Osteoblast (primary cell): ENCODE results near the gene GRM7. TPM values are rescaled to one million over a fixed set of nuclear protein-coding genes. Genes with fewer than 3 reads are reported as not detected.

Experiments
- DNase-seq: peaks from one replicate; pipeline ENCODE4 v3.0.0; 2011; ENCODE audit warnings: low spot score, mixed read lengths; ENCODE audit not compliant: insufficient read length; ENCODE audit errors: missing footprints
- H2AFZ ChIP-seq: 2 replicates; pipeline ENCODE4 v1.6.0; 2011; ENCODE audit warnings: mild to moderate bottlenecking, low read length
- H3K27ac ChIP-seq: 2 replicates; pipeline ENCODE4 v1.5.1; 2011; ENCODE audit warnings: mild to moderate bottlenecking, low read depth, low read length, moderate library complexity
- H3K27me3 ChIP-seq: 2 replicates; pipeline ENCODE4 v1.6.0; 2012; ENCODE audit warnings: mild to moderate bottlenecking, control low read depth, inconsistent platforms, low read length, moderate library complexity; ENCODE audit not compliant: insufficient read depth
- H3K36me3 ChIP-seq: 2 replicates; pipeline ENCODE4 v1.5.1; 2011; ENCODE audit warnings: mild to moderate bottlenecking, low read length, control low read depth, moderate library complexity; ENCODE audit not compliant: insufficient read depth
- H3K4me1 ChIP-seq: 2 replicates; pipeline ENCODE4 v1.5.1; 2011; ENCODE audit warnings: mild to moderate bottlenecking, low read length, control low read depth, moderate library complexity; ENCODE audit not compliant: insufficient read depth
- H3K4me2 ChIP-seq: 2 replicates; pipeline ENCODE4 v1.6.0; 2011; ENCODE audit warnings: mild to moderate bottlenecking, low read length; ENCODE audit not compliant: insufficient read depth
- H3K4me3 ChIP-seq: fragments of 200-600 bp; sonication (generic); 3 replicates; pipeline ENCODE4 v1.5.1; 2012; ENCODE audit warnings: mild to moderate bottlenecking, low read length, inconsistent platforms; ENCODE audit not compliant: insufficient read depth
- H3K79me2 ChIP-seq: 2 replicates; pipeline ENCODE4 v1.6.0; 2012; ENCODE audit warnings: mild to moderate bottlenecking, low read length, control low read depth, inconsistent platforms; ENCODE audit not compliant: insufficient read depth
- H3K9me3 ChIP-seq: 2 replicates; pipeline ENCODE4 v1.5.1; 2011; ENCODE audit warnings: low read depth, low read length, control low read depth
- H4K20me1 ChIP-seq: 2 replicates; pipeline ENCODE4 v1.6.0; 2012; ENCODE audit warnings: mild to moderate bottlenecking, low read length, control low read depth; ENCODE audit not compliant: insufficient read depth
- total RNA-seq: library from RNA; depleted of rRNA; stranded (reverse); fragments of >200 nt; gene quantifications from 2 replicates; pipeline ENCODE4 v1.2.3, GENCODE V29; 2012
- TF ChIP-seq, protein P1 (sequence below): IDR thresholded peaks from 2 replicates; pipeline ENCODE4 v1.5.1; 2011; ENCODE audit warnings: mild to moderate bottlenecking, low read depth, low read length, moderate library complexity; ENCODE audit errors: extremely low read depth

The GRM7 gene
- total RNA-seq, 1 donor, result not detected

GRCh38 chr3:7487763-7488162, 626.8 kb downstream of the GRM7 start:
- H3K36me3 ChIP-seq, result no peaks in the 10 kb centered on the region
- no peak for DNase-seq
- TF ChIP-seq, protein P1, sequence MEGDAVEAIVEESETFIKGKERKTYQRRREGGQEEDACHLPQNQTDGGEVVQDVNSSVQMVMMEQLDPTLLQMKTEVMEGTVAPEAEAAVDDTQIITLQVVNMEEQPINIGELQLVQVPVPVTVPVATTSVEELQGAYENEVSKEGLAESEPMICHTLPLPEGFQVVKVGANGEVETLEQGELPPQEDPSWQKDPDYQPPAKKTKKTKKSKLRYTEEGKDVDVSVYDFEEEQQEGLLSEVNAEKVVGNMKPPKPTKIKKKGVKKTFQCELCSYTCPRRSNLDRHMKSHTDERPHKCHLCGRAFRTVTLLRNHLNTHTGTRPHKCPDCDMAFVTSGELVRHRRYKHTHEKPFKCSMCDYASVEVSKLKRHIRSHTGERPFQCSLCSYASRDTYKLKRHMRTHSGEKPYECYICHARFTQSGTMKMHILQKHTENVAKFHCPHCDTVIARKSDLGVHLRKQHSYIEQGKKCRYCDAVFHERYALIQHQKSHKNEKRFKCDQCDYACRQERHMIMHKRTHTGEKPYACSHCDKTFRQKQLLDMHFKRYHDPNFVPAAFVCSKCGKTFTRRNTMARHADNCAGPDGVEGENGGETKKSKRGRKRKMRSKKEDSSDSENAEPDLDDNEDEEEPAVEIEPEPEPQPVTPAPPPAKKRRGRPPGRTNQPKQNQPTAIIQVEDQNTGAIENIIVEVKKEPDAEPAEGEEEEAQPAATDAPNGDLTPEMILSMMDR, result no peak
- no peaks in the 10 kb centered on the region for H3K4me1 ChIP-seq
- no peaks in the 10 kb centered on the region for H3K79me2 ChIP-seq
- no peaks in the 10 kb centered on the region for H4K20me1 ChIP-seq
- H3K4me2 ChIP-seq, result no peak overlapping the region
- H3K4me3 ChIP-seq, result no peak overlapping the region
- no peaks in the 10 kb centered on the region for H3K27me3 ChIP-seq
- no peaks in the 10 kb centered on the region for H3K9me3 ChIP-seq
- H3K27ac ChIP-seq, result no peak overlapping the region
- H2AFZ ChIP-seq, result no peak overlapping the region

DNA sequence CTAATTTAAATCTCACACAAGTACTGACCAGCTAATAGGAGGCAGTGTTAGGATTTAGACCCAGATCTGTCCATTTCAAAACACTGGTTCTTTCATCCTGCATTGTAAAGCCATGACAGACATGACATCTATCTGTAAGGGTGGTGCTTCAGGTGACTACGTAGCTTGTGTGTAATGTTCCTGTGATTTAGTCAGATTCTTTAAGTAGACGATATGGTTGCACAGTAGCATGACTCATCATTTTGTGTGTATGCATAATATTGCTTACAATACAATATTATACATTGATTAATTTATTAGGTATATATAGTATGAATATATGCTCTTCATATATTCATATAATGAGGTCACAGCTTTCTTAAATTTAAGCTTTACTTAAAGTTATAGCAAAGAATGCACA, 628.5 kb downstream of the GRM7 start:
- Histone ChIP-seq H3K4me3 (no peak overlapping the region), H3K9me3 (no peaks in the 10 kb centered on the region), H3K36me3 (no peaks in the 10 kb centered on the region)

GRCh38 chr3:7498715-7499114, 637.8 kb downstream of the GRM7 start:
- H3K4me1 ChIP-seq, result no peaks in the 10 kb centered on the region
- H3K4me3 ChIP-seq, result no peak overlapping the region
- TF ChIP-seq, protein P1, result no peak
- no peaks in the 10 kb centered on the region for H3K79me2 ChIP-seq
- H2AFZ ChIP-seq, result no peak overlapping the region
- H3K9me3 ChIP-seq, result no peaks in the 10 kb centered on the region
- H3K27me3 ChIP-seq, result no peaks in the 10 kb centered on the region
- no peaks in the 10 kb centered on the region for H3K36me3 ChIP-seq
- H3K4me2 ChIP-seq, result no peak overlapping the region
- H4K20me1 ChIP-seq, result no peaks in the 10 kb centered on the region
- no peak overlapping the region for H3K27ac ChIP-seq
- DNase-seq, result no peak

More for the DNA sequence above, 628.5 kb downstream of the GRM7 start:
- no peak for DNase-seq
- TF ChIP-seq, protein P1, result no peak
- Histone ChIP-seq H3K79me2 (no peaks in the 10 kb centered on the region), H3K4me1 (no peaks in the 10 kb centered on the region), H3K4me2 (no peak overlapping the region), H2AFZ (no peak overlapping the region), H3K27me3 (no peaks in the 10 kb centered on the region), H4K20me1 (no peaks in the 10 kb centered on the region), H3K27ac (no peak overlapping the region)

DNA sequence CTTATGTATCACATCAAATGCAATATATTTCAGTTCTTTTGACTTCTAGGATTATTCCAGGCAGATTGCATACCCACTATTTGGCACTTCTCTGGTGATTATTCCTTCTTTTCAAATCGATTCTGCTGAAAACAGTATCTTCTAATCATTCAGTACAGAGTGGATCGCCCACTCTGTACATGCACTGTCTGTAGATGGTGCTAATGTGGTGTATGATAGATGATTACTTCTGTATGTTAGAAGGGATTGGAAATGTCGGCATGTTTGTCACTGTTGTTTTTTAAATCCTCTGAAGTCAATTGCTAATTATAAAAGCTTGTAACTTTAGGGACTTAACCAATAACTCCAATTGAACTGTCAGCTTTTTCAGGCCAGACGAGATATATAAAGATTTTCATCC, 642.5 kb downstream of the GRM7 start:
- H2AFZ ChIP-seq, result no peak overlapping the region
- H3K9me3 ChIP-seq, result no peaks in the 10 kb centered on the region
- no peaks in the 10 kb centered on the region for H4K20me1 ChIP-seq
- H3K27ac ChIP-seq, result no peak overlapping the region
- H3K36me3 ChIP-seq, result no peaks in the 10 kb centered on the region
- no peaks in the 10 kb centered on the region for H3K79me2 ChIP-seq
- H3K27me3 ChIP-seq, result no peaks in the 10 kb centered on the region
- TF ChIP-seq, protein P1, result no peak
- H3K4me3 ChIP-seq, result no peak overlapping the region
- H3K4me2 ChIP-seq, result no peak overlapping the region
- H3K4me1 ChIP-seq, result no peaks in the 10 kb centered on the region
- no peak for DNase-seq
